Measurements from ENCODE around the gene FBXL3.
"Not testable (repeated sequence)": the region's sequence is repeated elsewhere in the genome, so short reads cannot be mapped to it uniquely, and the experiment has no call there.

Gene FBXL3

GRCh38 chr13:77022341-77022740 is 4.6 kb downstream of the FBXL3 start:
- H3K27ac ChIP-seq (ENCODE audit: low read depth, low read length), result peak overlapping the region; percentile 14
- no peak overlapping the region for H3K4me3 ChIP-seq (ENCODE audit: low read depth in 1 of 2, low read length in 2 of 2)
- H3K36me3 ChIP-seq (ENCODE audit: insufficient read depth, low read length), result peaks cover 8% of the 10 kb centered on the region
- H3K9me3 ChIP-seq (ENCODE audit: low read length), result no peaks in the 10 kb centered on the region
- no peak overlapping the region for H3K9ac ChIP-seq (ENCODE audit: low read length)
- peaks cover 68% of the 10 kb centered on the region for H3K4me1 ChIP-seq (ENCODE audit: insufficient read depth, low read length)
- H3K27me3 ChIP-seq (ENCODE audit: control insufficient read depth in 1 of 2, insufficient read depth in 2 of 2, low read length in 2 of 2), result no peaks in the 10 kb centered on the region

GRCh38 chr13:77019756-77020155 is 7.2 kb downstream of the FBXL3 start:
- Histone ChIP-seq H3K9me3 (ENCODE audit: low read length) (no peaks in the 10 kb centered on the region), H3K36me3 (ENCODE audit: insufficient read depth, low read length) (peaks cover 17% of the 10 kb centered on the region), H3K4me3 (ENCODE audit: low read depth in 1 of 2, low read length in 2 of 2) (no peak overlapping the region), H3K4me1 (ENCODE audit: insufficient read depth, low read length) (peaks cover 63% of the 10 kb centered on the region), H3K9ac (ENCODE audit: low read length) (no peak overlapping the region), H3K27me3 (ENCODE audit: control insufficient read depth in 1 of 2, insufficient read depth in 2 of 2, low read length in 2 of 2) (no peaks in the 10 kb centered on the region), H3K27ac (ENCODE audit: low read depth, low read length) (no peak overlapping the region)

- no peak overlapping the region for H3K27ac ChIP-seq (ENCODE audit: low read depth, low read length)
- no peak overlapping the region for H3K9ac ChIP-seq (ENCODE audit: low read length)
- no peak overlapping the region for H3K4me3 ChIP-seq (ENCODE audit: low read depth in 1 of 2, low read length in 2 of 2)
- no peaks in the 10 kb centered on the region for H3K9me3 ChIP-seq (ENCODE audit: low read length)
- peaks cover 43% of the 10 kb centered on the region for H3K4me1 ChIP-seq (ENCODE audit: insufficient read depth, low read length)
- no peaks in the 10 kb centered on the region for H3K27me3 ChIP-seq (ENCODE audit: control insufficient read depth in 1 of 2, insufficient read depth in 2 of 2, low read length in 2 of 2)
- H3K36me3 ChIP-seq (ENCODE audit: insufficient read depth, low read length), result peaks cover 36% of the 10 kb centered on the region
Measured at GRCh38 chr13:77016888-77017623, 9.9 kb downstream of the FBXL3 start.

GRCh38 chr13:77016251-77016812 is 10.6 kb downstream of the FBXL3 start:
- H3K36me3 ChIP-seq (ENCODE audit: insufficient read depth, low read length), result peaks cover 36% of the 10 kb centered on the region
- no peaks in the 10 kb centered on the region for H3K9me3 ChIP-seq (ENCODE audit: low read length)
- no peaks in the 10 kb centered on the region for H3K27me3 ChIP-seq (ENCODE audit: control insufficient read depth in 1 of 2, insufficient read depth in 2 of 2, low read length in 2 of 2)
- peaks cover 36% of the 10 kb centered on the region for H3K4me1 ChIP-seq (ENCODE audit: insufficient read depth, low read length)
- H3K4me3 ChIP-seq (ENCODE audit: low read depth in 1 of 2, low read length in 2 of 2), result no peak overlapping the region
- no peak overlapping the region for H3K9ac ChIP-seq (ENCODE audit: low read length)
- H3K27ac ChIP-seq (ENCODE audit: low read depth, low read length), result peak overlapping the region; percentile 24

GRCh38 chr13:77014906-77015685 is 11.9 kb downstream of the FBXL3 start:
- Histone ChIP-seq H3K4me3 (ENCODE audit: low read depth in 1 of 2, low read length in 2 of 2) (no peak overlapping the region), H3K27me3 (ENCODE audit: control insufficient read depth in 1 of 2, insufficient read depth in 2 of 2, low read length in 2 of 2) (no peaks in the 10 kb centered on the region), H3K9me3 (ENCODE audit: low read length) (no peaks in the 10 kb centered on the region), H3K4me1 (ENCODE audit: insufficient read depth, low read length) (peaks cover 26% of the 10 kb centered on the region), H3K9ac (ENCODE audit: low read length) (no peak overlapping the region), H3K27ac (ENCODE audit: low read depth, low read length) (no peak overlapping the region), H3K36me3 (ENCODE audit: insufficient read depth, low read length) (peaks cover 43% of the 10 kb centered on the region)

- Histone ChIP-seq H3K36me3 (ENCODE audit: insufficient read depth, low read length) (peaks cover 43% of the 10 kb centered on the region), H3K9ac (ENCODE audit: low read length) (no peak overlapping the region), H3K27ac (ENCODE audit: low read depth, low read length) (no peak overlapping the region), H3K9me3 (ENCODE audit: low read length) (no peaks in the 10 kb centered on the region), H3K4me1 (ENCODE audit: insufficient read depth, low read length) (peaks cover 15% of the 10 kb centered on the region), H3K27me3 (ENCODE audit: control insufficient read depth in 1 of 2, insufficient read depth in 2 of 2, low read length in 2 of 2) (no peaks in the 10 kb centered on the region), H3K4me3 (ENCODE audit: low read depth in 1 of 2, low read length in 2 of 2) (no peak overlapping the region)
Measured at GRCh38 chr13:77013853-77014542, 13.0 kb downstream of the FBXL3 start.

GRCh38 chr13:77009719-77010118 is 17.2 kb downstream of the FBXL3 start:
- not testable (repeated sequence) for H3K27ac ChIP-seq (ENCODE audit: low read depth, low read length); H3K4me3 ChIP-seq (ENCODE audit: low read depth in 1 of 2, low read length in 2 of 2); H3K9me3 ChIP-seq (ENCODE audit: low read length); H3K27me3 ChIP-seq (ENCODE audit: control insufficient read depth in 1 of 2, insufficient read depth in 2 of 2, low read length in 2 of 2); H3K9ac ChIP-seq (ENCODE audit: low read length)
- H3K4me1 ChIP-seq (ENCODE audit: insufficient read depth, low read length), result peaks cover 14% of the 10 kb centered on the region
- H3K36me3 ChIP-seq (ENCODE audit: insufficient read depth, low read length), result peaks cover 38% of the 10 kb centered on the region

- H3K9me3 ChIP-seq (ENCODE audit: low read length), result no peaks in the 10 kb centered on the region
- H3K4me1 ChIP-seq (ENCODE audit: insufficient read depth, low read length), result peaks cover 7% of the 10 kb centered on the region
Measured at GRCh38 chr13:77009011-77009410, 17.9 kb downstream of the FBXL3 start.

GRCh38 chr13:77008337-77008736 is 18.6 kb downstream of the FBXL3 start:
- peaks cover 25% of the 10 kb centered on the region for H3K36me3 ChIP-seq (ENCODE audit: insufficient read depth, low read length)
- not testable (repeated sequence) for H3K4me1 ChIP-seq (ENCODE audit: insufficient read depth, low read length); H3K9me3 ChIP-seq (ENCODE audit: low read length); H3K4me3 ChIP-seq (ENCODE audit: low read depth in 1 of 2, low read length in 2 of 2); H3K9ac ChIP-seq (ENCODE audit: low read length); H3K27ac ChIP-seq (ENCODE audit: low read depth, low read length); H3K27me3 ChIP-seq (ENCODE audit: control insufficient read depth in 1 of 2, insufficient read depth in 2 of 2, low read length in 2 of 2)

More at GRCh38 chr13:77009011-77009410, 17.9 kb downstream of the FBXL3 start:
- no peak overlapping the region for H3K9ac ChIP-seq (ENCODE audit: low read length)
- no peak overlapping the region for H3K4me3 ChIP-seq (ENCODE audit: low read depth in 1 of 2, low read length in 2 of 2)
- H3K36me3 ChIP-seq (ENCODE audit: insufficient read depth, low read length), result peaks cover 31% of the 10 kb centered on the region
- H3K27ac ChIP-seq (ENCODE audit: low read depth, low read length), result no peak overlapping the region
- no peaks in the 10 kb centered on the region for H3K27me3 ChIP-seq (ENCODE audit: control insufficient read depth in 1 of 2, insufficient read depth in 2 of 2, low read length in 2 of 2)

- Histone ChIP-seq H3K9ac (ENCODE audit: low read length) (no peak overlapping the region), H3K4me3 (ENCODE audit: low read depth in 1 of 2, low read length in 2 of 2) (no peak overlapping the region), H3K9me3 (ENCODE audit: low read length) (no peaks in the 10 kb centered on the region), H3K4me1 (ENCODE audit: insufficient read depth, low read length) (peaks cover 23% of the 10 kb centered on the region), H3K36me3 (ENCODE audit: insufficient read depth, low read length) (peaks cover 13% of the 10 kb centered on the region), H3K27ac (ENCODE audit: low read depth, low read length) (no peak overlapping the region), H3K27me3 (ENCODE audit: control insufficient read depth in 1 of 2, insufficient read depth in 2 of 2, low read length in 2 of 2) (no peaks in the 10 kb centered on the region)
Measured at GRCh38 chr13:77002590-77003190, 24.3 kb downstream of the FBXL3 start.
